B cell (primary cell): ENCODE measurements around the gene OS9. TPM values are rescaled to one million over a fixed set of nuclear protein-coding genes. Genes with fewer than 3 reads are reported as not detected.

Source experiments
- ATAC-seq: fragments of 200-7000 bp; cut with Tn5 transposase; one replicate; pipeline ENCODE4 v1.10.0; 2021; ENCODE audit warnings: low read depth, mild to moderate bottlenecking, moderate number of reproducible peaks, moderate library complexity
- CTCF ChIA-PET: fragments of 350-600 bp; sonication (Branson Sonifier 250); formaldehyde crosslinking; loops from one replicate; lab custom pipeline; 2021; ENCODE audit warnings: antibody characterized with exemption, inconsistent platforms; lab: Charles Lee
- POLR2A ChIA-PET: fragments of 350-600 bp; sonication (Branson Sonifier 250); formaldehyde crosslinking; loops from one replicate; lab custom pipeline; 2021; ENCODE audit warnings: antibody characterized with exemption; lab: Charles Lee
- DNase-seq: peaks from one replicate; pipeline ENCODE4 v3.0.0; 2013
- H2AFZ ChIP-seq: 2 replicates; pipeline ENCODE4 v1.6.1; 2012; ENCODE audit warnings: mild to moderate bottlenecking, low read depth, low read length; ENCODE audit not compliant: insufficient read depth, poor library complexity, severe bottlenecking
- H3K27ac ChIP-seq, 2 donors: 1 replicate in 1 of 2; 2 replicates in 1 of 2; pipeline ENCODE4 v1.5.1; 2012 to 2013; ENCODE audit warnings: low read length in 2 of 2, mild to moderate bottlenecking in 2 of 2, moderate library complexity in 1 of 2
- H3K27me3 ChIP-seq, 4 experiments: fragments of 200-600 bp in 1 of 4; sonication (generic) in 1 of 4; replicated peaks in 1 of 4; 1 replicate in 2 of 4; 2 replicates in 2 of 4; pipeline versions ENCODE4 v1.6.1 to v1.7.0; 2013 to 2016; ENCODE audit warnings: low read length in 3 of 4, mild to moderate bottlenecking in 2 of 4, mixed read lengths in 1 of 4, moderate library complexity in 1 of 4; ENCODE audit not compliant: insufficient read depth in 4 of 4, control insufficient read depth in 3 of 4; ENCODE audit errors: control extremely low read depth in 1 of 4
- H3K36me3 ChIP-seq, 2 experiments: replicated peaks in 1 of 2; 1 replicate in 1 of 2; 2 replicates in 1 of 2; pipeline versions ENCODE4 v1.6.1 to v1.7.1; 2013; ENCODE audit warnings: low read length in 1 of 2; ENCODE audit not compliant: insufficient read depth in 2 of 2, control insufficient read depth in 1 of 2; ENCODE audit errors: control extremely low read depth in 1 of 2, extremely low read depth in 1 of 2
- H3K4me1 ChIP-seq, 2 donors: fragments of 200-600 bp in 1 of 2; sonication (generic) in 1 of 2; 1 replicate in 1 of 2; 2 replicates in 1 of 2; pipeline versions ENCODE4 v1.5.1 to v1.6.1; 2013 to 2017; ENCODE audit warnings: low read length in 2 of 2; ENCODE audit not compliant: control insufficient read depth in 2 of 2, insufficient read depth in 2 of 2
- H3K4me2 ChIP-seq: replicated peaks from 2 replicates; pipeline ENCODE3; 2012; ENCODE audit warnings: mild to moderate bottlenecking, low read depth, low read length; ENCODE audit not compliant: poor library complexity, severe bottlenecking
- H3K4me3 ChIP-seq, 5 experiments: fragments of 200-600 bp in 1 of 5; sonication (generic) in 1 of 5; 1 replicate in 3 of 5; 2 replicates in 2 of 5; pipeline versions ENCODE4 v1.5.1 to v1.7.0; 2011 to 2016; ENCODE audit warnings: low read length in 4 of 5, mild to moderate bottlenecking in 4 of 5, low read depth in 2 of 5, control low read depth in 1 of 5, moderate library complexity in 1 of 5; ENCODE audit not compliant: insufficient read depth in 1 of 5; ENCODE audit errors: control extremely low read depth in 1 of 5, extremely low read depth in 1 of 5
- H3K79me2 ChIP-seq: fragments of 200-600 bp; sonication (generic); one replicate; pipeline ENCODE4 v1.6.0; 2016; ENCODE audit warnings: low read length; ENCODE audit not compliant: control insufficient read depth, insufficient read depth
- H3K9ac ChIP-seq: fragments of 200-600 bp; sonication (generic); 2 replicates; pipeline ENCODE4 v1.6.1; 2017; ENCODE audit warnings: mild to moderate bottlenecking, low read length, moderate library complexity
- H3K9me3 ChIP-seq, 3 donors: one replicate each; pipeline versions ENCODE4 v1.6.1 to v1.7.1; 2013; ENCODE audit warnings: low read length in 2 of 3; ENCODE audit not compliant: control insufficient read depth in 2 of 3, insufficient read depth in 1 of 3; ENCODE audit errors: control extremely low read depth in 1 of 3
- H4K20me1 ChIP-seq: 2 replicates; pipeline ENCODE4 v1.6.0; 2012; ENCODE audit warnings: mild to moderate bottlenecking, low read length; ENCODE audit not compliant: insufficient read depth, control insufficient read depth, poor library complexity, severe bottlenecking
- H3K27ac Mint-ChIP-seq: one replicate; pipeline ENCODE4 v1.8.0; 2021; ENCODE audit warnings: mixed read lengths
- H3K27me3 Mint-ChIP-seq: one replicate; pipeline ENCODE4 v1.8.0; 2021; ENCODE audit warnings: mixed read lengths
- H3K4me1 Mint-ChIP-seq: one replicate; pipeline ENCODE4 v1.8.0; 2021; ENCODE audit warnings: mixed read lengths
- H3K4me3 Mint-ChIP-seq: one replicate; pipeline ENCODE4 v1.8.0; 2021; ENCODE audit warnings: mixed read lengths
- H3K9me3 Mint-ChIP-seq: one replicate; pipeline ENCODE4 v1.8.0; 2022; ENCODE audit warnings: mixed read lengths; ENCODE audit not compliant: insufficient read depth
- EZH2 ChIP-seq: IDR thresholded peaks from 2 replicates; pipeline ENCODE4 v1.6.1; 2012; ENCODE audit warnings: borderline replicate concordance, low read depth, mild to moderate bottlenecking, moderate library complexity, low read length; ENCODE audit not compliant: insufficient read depth, poor library complexity, severe bottlenecking
- WGBS: methylation state at CpG from one replicate; pipeline ENCODE4 v1.1.5; 2013; ENCODE audit warnings: missing lambda C conversion rate; ENCODE audit not compliant: insufficient coverage; 5-methylcytosine and 5-hydroxymethylcytosine counted together
- intact Hi-C: fragments of 100-400 bp; cut with micrococcal nuclease; formaldehyde crosslinking; loops from one replicate; pipeline ENCODE4 v1.10.0; 2022
- polyA plus RNA-seq: library from polyadenylated mRNA; depleted of rRNA; stranded (reverse); fragments of >200 nt; gene quantifications from 2 replicates; pipeline ENCODE4 v1.2.3, GENCODE V29; 2012
- total RNA-seq, 2 donors: library from RNA; stranded (reverse); fragments of 120-200 nt in 1 of 2; gene quantifications; 1 replicate in 1 of 2; 2 replicates in 1 of 2; pipeline versions ENCODE4 v1.2.3 to v1.2.4, GENCODE V29; 2013 to 2022
- TF ChIP-seq, protein P1 (sequence below): fragments of 200-600 bp; IDR thresholded peaks from one replicate; pipeline ENCODE4 v1.8.0; 2022; ENCODE audit warnings: antibody characterized with exemption, mild to moderate bottlenecking

The OS9 gene
- total and polyA plus RNA-seq, 2 donors (not counting 1 experiment from before 2014, with no cell fraction given), result 182 to 234 TPM

DNA sequence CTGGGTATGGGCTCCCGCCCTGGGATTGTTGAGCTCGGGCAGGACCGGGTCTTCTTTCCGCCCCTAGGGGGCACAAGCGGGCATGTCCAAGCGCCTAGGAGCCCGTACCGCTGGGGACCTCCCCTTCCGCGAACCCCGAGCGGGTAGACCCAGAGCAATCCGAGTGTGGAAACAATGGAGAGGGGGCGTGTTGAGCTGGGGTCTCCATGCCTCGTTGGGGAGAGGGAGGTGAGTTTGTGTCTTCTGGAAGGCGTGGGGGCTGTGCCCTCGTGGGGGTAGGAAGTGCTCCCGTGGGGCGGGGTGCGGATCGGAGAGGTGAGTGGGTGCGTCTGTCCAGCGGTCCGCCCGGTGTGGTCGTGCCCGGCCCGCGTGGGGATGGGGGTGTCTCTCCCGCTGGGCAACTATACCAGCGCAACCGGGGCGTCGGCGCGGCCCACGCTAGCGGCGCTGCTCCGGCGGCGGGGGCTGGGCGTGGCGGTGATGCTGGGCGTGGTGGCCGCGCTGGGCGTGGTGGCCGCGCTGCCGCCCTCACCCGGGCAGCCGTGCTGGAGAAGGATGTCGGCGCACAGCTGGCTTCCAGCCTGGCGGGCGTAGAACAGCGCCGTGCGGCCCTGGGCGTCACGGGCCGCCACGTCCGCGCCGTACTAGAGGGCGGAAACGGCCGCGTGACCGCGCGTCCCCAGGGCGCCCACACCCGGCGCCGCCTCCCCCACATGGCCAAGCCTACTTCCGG lies 32.4 kb downstream of the OS9 start:
- H4K20me1 ChIP-seq, result peaks cover 7% of the 10 kb centered on the region
- Mint-ChIP-seq H3K4me3 (peak overlapping the region; percentile 44), H3K9me3 (no peaks in the 10 kb centered on the region), H3K27me3 (no peaks in the 10 kb centered on the region), H3K27ac (peak overlapping the region; percentile 46), H3K4me1 (peaks cover 16% of the 10 kb centered on the region)
- no peaks in the 10 kb centered on the region for H3K27me3 ChIP-seq
- 98% methylated on average over 70 of the region's 79 CpGs for WGBS
- peaks cover 0 to 7% (median 0%) of the 10 kb centered on the region in 3 donors for H3K9me3 ChIP-seq
- DNase-seq (no peak), ATAC-seq (peak; percentile 31)
- TF ChIP-seq, protein P1, sequence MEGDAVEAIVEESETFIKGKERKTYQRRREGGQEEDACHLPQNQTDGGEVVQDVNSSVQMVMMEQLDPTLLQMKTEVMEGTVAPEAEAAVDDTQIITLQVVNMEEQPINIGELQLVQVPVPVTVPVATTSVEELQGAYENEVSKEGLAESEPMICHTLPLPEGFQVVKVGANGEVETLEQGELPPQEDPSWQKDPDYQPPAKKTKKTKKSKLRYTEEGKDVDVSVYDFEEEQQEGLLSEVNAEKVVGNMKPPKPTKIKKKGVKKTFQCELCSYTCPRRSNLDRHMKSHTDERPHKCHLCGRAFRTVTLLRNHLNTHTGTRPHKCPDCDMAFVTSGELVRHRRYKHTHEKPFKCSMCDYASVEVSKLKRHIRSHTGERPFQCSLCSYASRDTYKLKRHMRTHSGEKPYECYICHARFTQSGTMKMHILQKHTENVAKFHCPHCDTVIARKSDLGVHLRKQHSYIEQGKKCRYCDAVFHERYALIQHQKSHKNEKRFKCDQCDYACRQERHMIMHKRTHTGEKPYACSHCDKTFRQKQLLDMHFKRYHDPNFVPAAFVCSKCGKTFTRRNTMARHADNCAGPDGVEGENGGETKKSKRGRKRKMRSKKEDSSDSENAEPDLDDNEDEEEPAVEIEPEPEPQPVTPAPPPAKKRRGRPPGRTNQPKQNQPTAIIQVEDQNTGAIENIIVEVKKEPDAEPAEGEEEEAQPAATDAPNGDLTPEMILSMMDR, result no peak
- TF ChIP-seq EZH2, result no peak
- H3K27ac ChIP-seq, result no peak overlapping the region
- no peak overlapping the region for H2AFZ ChIP-seq
- peak overlapping the region in 2 of 5 experiments; percentile 10 to 43 for H3K4me3 ChIP-seq
- H3K9ac ChIP-seq, result peak overlapping the region; percentile 15
- H3K4me1 ChIP-seq, result peaks cover 8 to 16% of the 10 kb centered on the region in 2 donors
- peak overlapping the region; percentile 22 for H3K4me2 ChIP-seq
- ChIA-PET POLR2A (interaction anchor here (0.6 kb wide), 1 partner anchor 1795 kb away, joined by 4 read pairs; no protein-coding TSS in a partner anchor), CTCF (no interaction called here)
- H3K36me3 ChIP-seq, result peaks cover 0 to 52% of the 10 kb centered on the region in 2 experiments
- no peaks in the 10 kb centered on the region for H3K79me2 ChIP-seq
- intact Hi-C loops, result no loop called here
